Breast epithelium (tissue), 3 donors: ENCODE results near the gene METAP2.

ENCODE experiments used
- POLR2A ChIP-seq: fragments of 450-650 bp; IDR thresholded peaks from one replicate; pipeline ENCODE4 v1.6.1; 2016; ENCODE audit warnings: antibody characterized with exemption, mild to moderate bottlenecking, moderate library complexity
- TF ChIP-seq, protein P1 (sequence below), 3 donors: fragments of 450-650 bp; IDR thresholded peaks; one replicate each; pipeline ENCODE4 v1.5.1; 2016 to 2017; ENCODE audit warnings: antibody characterized with exemption in 3 of 3, mild to moderate bottlenecking in 3 of 3, moderate library complexity in 3 of 3

DNA sequence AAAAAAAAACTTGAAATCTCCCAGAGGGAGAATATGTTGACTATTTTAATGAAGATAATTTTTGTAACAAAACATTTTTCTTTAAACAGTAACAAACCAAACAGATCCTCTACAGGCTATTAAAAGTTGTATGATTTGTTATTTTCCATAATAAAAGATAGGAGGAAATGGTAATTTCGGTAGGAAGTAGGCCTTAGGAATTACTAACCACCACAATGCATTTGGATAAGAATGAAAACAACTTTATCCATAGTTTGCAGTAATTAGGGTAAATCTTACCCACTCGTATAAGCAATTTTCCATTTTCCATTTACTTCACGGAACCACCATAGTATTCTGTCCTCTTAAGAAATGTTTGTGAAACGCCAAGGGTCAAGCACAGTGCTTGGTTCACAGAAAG lies 71.4 kb downstream of the METAP2 start:
- TF ChIP-seq POLR2A, result no peak
- TF ChIP-seq, protein P1, sequence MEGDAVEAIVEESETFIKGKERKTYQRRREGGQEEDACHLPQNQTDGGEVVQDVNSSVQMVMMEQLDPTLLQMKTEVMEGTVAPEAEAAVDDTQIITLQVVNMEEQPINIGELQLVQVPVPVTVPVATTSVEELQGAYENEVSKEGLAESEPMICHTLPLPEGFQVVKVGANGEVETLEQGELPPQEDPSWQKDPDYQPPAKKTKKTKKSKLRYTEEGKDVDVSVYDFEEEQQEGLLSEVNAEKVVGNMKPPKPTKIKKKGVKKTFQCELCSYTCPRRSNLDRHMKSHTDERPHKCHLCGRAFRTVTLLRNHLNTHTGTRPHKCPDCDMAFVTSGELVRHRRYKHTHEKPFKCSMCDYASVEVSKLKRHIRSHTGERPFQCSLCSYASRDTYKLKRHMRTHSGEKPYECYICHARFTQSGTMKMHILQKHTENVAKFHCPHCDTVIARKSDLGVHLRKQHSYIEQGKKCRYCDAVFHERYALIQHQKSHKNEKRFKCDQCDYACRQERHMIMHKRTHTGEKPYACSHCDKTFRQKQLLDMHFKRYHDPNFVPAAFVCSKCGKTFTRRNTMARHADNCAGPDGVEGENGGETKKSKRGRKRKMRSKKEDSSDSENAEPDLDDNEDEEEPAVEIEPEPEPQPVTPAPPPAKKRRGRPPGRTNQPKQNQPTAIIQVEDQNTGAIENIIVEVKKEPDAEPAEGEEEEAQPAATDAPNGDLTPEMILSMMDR (IDR thresholded peaks at IDR 0.05), result no peak
